Measurements from ENCODE around the gene MBD4. TPM values are rescaled to one million over a fixed set of nuclear protein-coding genes. Genes with fewer than 3 reads are reported as not detected.
A peak's percentile ranks its signal among the peaks of the same experiment; 100 is the strongest.
"Not testable (repeated sequence)": the region's sequence is repeated elsewhere in the genome, so short reads cannot be mapped to it uniquely, and the experiment has no call there.

The MBD4 gene
- total and polyA plus RNA-seq, 5 donors from 2014 or later = 37.0 to 46.7 (median 43.6) TPM

DNA sequence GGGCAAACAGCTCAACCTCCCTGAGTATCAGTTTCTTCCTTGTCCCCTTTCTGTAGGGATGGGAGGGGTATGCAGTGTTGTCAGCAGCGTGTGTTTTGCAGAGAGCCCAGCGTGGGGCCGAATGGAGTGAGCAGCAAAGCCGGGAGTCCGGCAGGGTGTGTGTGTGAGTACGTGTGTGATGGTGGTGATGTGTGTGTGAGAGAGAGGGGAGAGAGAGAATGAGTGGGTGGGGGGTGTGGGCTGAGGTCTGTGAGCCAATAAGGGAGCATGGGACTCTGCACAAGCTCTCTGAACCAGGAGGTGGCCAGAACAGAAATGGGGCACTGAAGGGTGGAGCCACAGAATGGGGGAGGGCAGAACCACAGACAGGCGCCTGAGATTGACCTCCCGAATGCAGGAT is 44.1 kb upstream of the MBD4 start:
- Mint-ChIP-seq H3K36me3 (peaks cover 40% of the 10 kb centered on the region), H3K9me3 (no peaks in the 10 kb centered on the region), H3K4me1 (peaks cover 6 to 26% (median 10%) of the 10 kb centered on the region in 4 donors), H3K4me3 (no peak overlapping the region), H3K27me3 (no peaks in the 10 kb centered on the region), H3K27ac (no peak overlapping the region)
- H3K36me3 ChIP-seq (ENCODE audit: control insufficient read depth, insufficient read depth, low read length) = peaks cover 3% of the 10 kb centered on the region
- no peak for ATAC-seq (ENCODE audit: low read depth in 2 of 2)
- no peaks in the 10 kb centered on the region for H3K27me3 ChIP-seq (ENCODE audit: control insufficient read depth, insufficient read depth, low read length)
- peaks cover 18% of the 10 kb centered on the region for H3K4me1 ChIP-seq (ENCODE audit: control insufficient read depth, insufficient read depth, low read length, poor library complexity, severe bottlenecking)
- H3K4me3 ChIP-seq (ENCODE audit: low read depth, low read length) = no peak overlapping the region
- no peak overlapping the region for H3K27ac ChIP-seq (ENCODE audit: insufficient read depth, low read length, poor library complexity, severe bottlenecking)
- DNase-seq = no peak
- no peaks in the 10 kb centered on the region for H3K9me3 ChIP-seq (ENCODE audit: control insufficient read depth in 2 of 2, low read length in 2 of 2)

DNA sequence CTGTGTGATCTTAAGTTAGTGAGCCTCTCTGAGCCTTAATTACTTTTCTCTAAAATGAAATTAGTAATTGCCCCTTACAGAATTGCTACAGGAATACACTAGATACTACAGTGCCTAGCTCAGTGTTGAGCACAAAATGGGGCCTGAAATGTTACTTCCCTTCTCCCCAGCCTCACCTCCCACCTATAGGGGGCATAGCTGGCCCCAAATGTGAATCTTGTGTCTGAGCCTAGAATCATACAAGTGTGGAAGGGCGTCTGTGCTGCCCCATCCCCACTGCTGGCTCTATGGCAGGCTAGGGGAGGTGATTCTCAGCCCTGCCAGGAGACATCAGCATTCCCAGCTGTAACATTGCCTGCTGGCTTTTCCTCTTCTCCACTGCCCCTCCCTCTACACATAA is 43.0 kb upstream of the MBD4 start:
- Mint-ChIP-seq H3K36me3 (peaks cover 42% of the 10 kb centered on the region), H3K27me3 (no peaks in the 10 kb centered on the region), H3K4me3 (no peak overlapping the region), H3K4me1 (peaks cover 6 to 26% (median 10%) of the 10 kb centered on the region in 4 donors), H3K27ac (peak overlapping the region in 2 of 3 donors; percentile 98 to 99), H3K9me3 (no peaks in the 10 kb centered on the region)
- H3K4me1 ChIP-seq (ENCODE audit: control insufficient read depth, insufficient read depth, low read length, poor library complexity, severe bottlenecking) = peaks cover 18% of the 10 kb centered on the region
- no peaks in the 10 kb centered on the region for H3K27me3 ChIP-seq (ENCODE audit: control insufficient read depth, insufficient read depth, low read length)
- no peak overlapping the region for H3K4me3 ChIP-seq (ENCODE audit: low read depth, low read length)
- H3K27ac ChIP-seq (ENCODE audit: insufficient read depth, low read length, poor library complexity, severe bottlenecking) = peak overlapping the region; percentile 71
- peaks cover 3% of the 10 kb centered on the region for H3K36me3 ChIP-seq (ENCODE audit: control insufficient read depth, insufficient read depth, low read length)
- ATAC-seq (ENCODE audit: low read depth in 2 of 2) (no peak), DNase-seq (no peak)
- no peaks in the 10 kb centered on the region for H3K9me3 ChIP-seq (ENCODE audit: control insufficient read depth in 2 of 2, low read length in 2 of 2)

DNA sequence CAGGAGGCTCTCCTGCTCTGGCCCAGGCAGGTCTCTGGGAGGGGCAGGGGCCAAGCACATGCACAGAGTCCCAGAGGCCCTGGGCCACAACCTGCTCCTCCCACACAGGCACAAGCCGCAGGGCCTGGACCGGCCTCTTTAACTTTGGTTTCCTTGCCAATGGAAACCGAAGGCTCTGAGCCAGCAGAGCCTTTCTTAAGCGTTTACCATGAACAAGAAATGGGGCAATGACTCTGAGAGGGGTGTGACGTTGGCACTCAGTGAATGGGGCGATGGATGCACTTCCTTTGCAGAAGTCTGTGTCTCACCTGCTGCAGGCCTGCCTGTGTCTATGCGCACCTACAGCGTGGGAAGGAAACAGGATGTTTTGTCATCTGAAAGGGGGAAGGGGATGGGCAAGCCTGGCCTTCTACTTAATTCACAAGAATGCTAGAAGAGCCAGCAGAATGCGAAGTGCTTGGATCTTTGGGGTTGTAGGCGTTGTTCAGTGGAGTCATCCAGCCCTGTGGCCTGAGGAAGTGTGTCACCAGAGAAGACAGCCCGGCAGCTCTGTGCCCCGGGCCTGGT is 42.1 kb upstream of the MBD4 start:
- no peaks in the 10 kb centered on the region for H3K9me3 Mint-ChIP-seq
- ATAC-seq (ENCODE audit: low read depth in 2 of 2) (peak; percentile 98 to 99), DNase-seq (peak; percentile 27 to 87 (median 82))
- no peaks in the 10 kb centered on the region for H3K27me3 Mint-ChIP-seq
- H3K27ac ChIP-seq (ENCODE audit: insufficient read depth, low read length, poor library complexity, severe bottlenecking) = peak overlapping the region; percentile 71
- H3K36me3 ChIP-seq (ENCODE audit: control insufficient read depth, insufficient read depth, low read length) = peaks cover 8% of the 10 kb centered on the region
- H3K27me3 ChIP-seq (ENCODE audit: control insufficient read depth, insufficient read depth, low read length) = no peaks in the 10 kb centered on the region
- H3K36me3 Mint-ChIP-seq = peaks cover 46% of the 10 kb centered on the region
- no peaks in the 10 kb centered on the region for H3K9me3 ChIP-seq (ENCODE audit: control insufficient read depth in 2 of 2, low read length in 2 of 2)
- peaks cover 6 to 26% (median 10%) of the 10 kb centered on the region in 4 donors for H3K4me1 Mint-ChIP-seq
- H3K4me3 ChIP-seq (ENCODE audit: low read depth, low read length) = peak overlapping the region; percentile 7
- peaks cover 18% of the 10 kb centered on the region for H3K4me1 ChIP-seq (ENCODE audit: control insufficient read depth, insufficient read depth, low read length, poor library complexity, severe bottlenecking)
- peak overlapping the region; percentile 33 to 99 (median 98) for H3K27ac Mint-ChIP-seq
- H3K4me3 Mint-ChIP-seq = peak overlapping the region in 3 of 4 donors; percentile 4 to 76 (median 67)

DNA sequence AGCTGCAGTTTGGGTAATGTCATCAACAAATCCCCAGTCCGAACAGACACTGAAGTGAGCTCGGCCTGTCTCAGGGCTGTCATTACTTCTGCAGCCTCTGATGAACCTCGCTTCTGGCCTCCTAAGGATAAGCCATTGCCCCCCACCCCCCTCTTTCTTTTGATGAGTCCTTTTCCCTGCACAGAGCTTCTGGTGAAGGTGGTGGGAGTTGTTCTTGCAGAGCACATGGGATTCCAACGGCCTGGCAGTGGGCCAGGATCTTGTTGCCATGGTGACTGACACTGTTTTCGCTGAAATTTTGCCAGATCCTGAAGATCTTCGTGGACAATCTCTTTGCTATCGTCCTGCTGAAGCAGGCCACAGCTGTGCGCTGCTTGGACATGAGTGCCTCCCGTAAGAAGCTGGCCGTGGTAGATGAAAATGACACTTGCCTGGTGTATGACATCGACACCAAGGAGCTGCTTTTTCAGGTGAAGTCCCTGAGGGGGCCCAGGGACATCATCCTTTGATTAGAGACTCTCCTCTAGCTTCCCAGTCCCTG is 41.5 kb upstream of the MBD4 start:
- peaks cover 11% of the 10 kb centered on the region for H3K36me3 ChIP-seq (ENCODE audit: control insufficient read depth, insufficient read depth, low read length)
- peak overlapping the region in 1 of 4 donors; percentile 76 for H3K4me3 Mint-ChIP-seq
- H3K36me3 Mint-ChIP-seq = peaks cover 48% of the 10 kb centered on the region

DNA sequence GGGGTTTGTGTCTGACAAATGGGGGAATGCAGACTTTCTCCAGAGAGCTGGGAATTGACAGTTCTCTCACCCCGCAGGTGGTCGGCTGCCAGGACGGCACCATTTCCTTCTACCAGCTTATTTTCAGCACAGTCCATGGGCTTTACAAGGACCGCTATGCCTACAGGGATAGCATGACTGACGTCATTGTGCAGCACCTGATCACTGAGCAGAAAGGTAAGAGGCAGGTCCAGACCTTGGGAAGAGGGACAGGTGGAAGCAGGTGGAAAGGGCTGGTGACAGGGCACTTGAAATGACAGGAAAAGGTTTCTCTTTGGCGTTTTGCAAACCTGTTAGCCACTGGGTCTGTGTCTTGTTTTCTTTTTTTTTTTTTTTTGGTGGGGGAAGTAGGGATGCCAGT is 36.8 kb upstream of the MBD4 start:
- Mint-ChIP-seq H3K27ac (peak overlapping the region in 2 of 3 donors; percentile 62), H3K9me3 (no peaks in the 10 kb centered on the region), H3K27me3 (no peaks in the 10 kb centered on the region), H3K4me3 (no peak overlapping the region), H3K4me1 (peaks cover under 1 to 12% (median 3%) of the 10 kb centered on the region in 4 donors), H3K36me3 (peaks cover 38% of the 10 kb centered on the region)
- no peak overlapping the region for H3K27ac ChIP-seq (ENCODE audit: insufficient read depth, low read length, poor library complexity, severe bottlenecking)
- H3K4me1 ChIP-seq (ENCODE audit: control insufficient read depth, insufficient read depth, low read length, poor library complexity, severe bottlenecking) = peaks cover 5% of the 10 kb centered on the region
- ATAC-seq (ENCODE audit: low read depth in 2 of 2) (no peak), DNase-seq (no peak)
- H3K27me3 ChIP-seq (ENCODE audit: control insufficient read depth, insufficient read depth, low read length) = no peaks in the 10 kb centered on the region
- H3K36me3 ChIP-seq (ENCODE audit: control insufficient read depth, insufficient read depth, low read length) = peaks cover 8% of the 10 kb centered on the region
- no peak overlapping the region for H3K4me3 ChIP-seq (ENCODE audit: low read depth, low read length)
- H3K9me3 ChIP-seq (ENCODE audit: control insufficient read depth in 2 of 2, low read length in 2 of 2) = no peaks in the 10 kb centered on the region

More for the DNA sequence above, 41.5 kb upstream of the MBD4 start:
- not testable (repeated sequence) for H3K4me3 ChIP-seq (ENCODE audit: low read depth, low read length); ATAC-seq (ENCODE audit: low read depth in 2 of 2); H3K9me3 Mint-ChIP-seq; H3K27me3 ChIP-seq (ENCODE audit: control insufficient read depth, insufficient read depth, low read length); H3K27me3 Mint-ChIP-seq; DNase-seq; H3K9me3 ChIP-seq (ENCODE audit: control insufficient read depth in 2 of 2, low read length in 2 of 2)
- Histone ChIP-seq H3K4me1 (ENCODE audit: control insufficient read depth, insufficient read depth, low read length, poor library complexity, severe bottlenecking) (peaks cover 18% of the 10 kb centered on the region), H3K27ac (ENCODE audit: insufficient read depth, low read length, poor library complexity, severe bottlenecking) (peak overlapping the region; percentile 71)
- Mint-ChIP-seq H3K27ac (peak overlapping the region; percentile 39 to 99 (median 98)), H3K4me1 (peaks cover 6 to 26% (median 10%) of the 10 kb centered on the region in 4 donors)

DNA sequence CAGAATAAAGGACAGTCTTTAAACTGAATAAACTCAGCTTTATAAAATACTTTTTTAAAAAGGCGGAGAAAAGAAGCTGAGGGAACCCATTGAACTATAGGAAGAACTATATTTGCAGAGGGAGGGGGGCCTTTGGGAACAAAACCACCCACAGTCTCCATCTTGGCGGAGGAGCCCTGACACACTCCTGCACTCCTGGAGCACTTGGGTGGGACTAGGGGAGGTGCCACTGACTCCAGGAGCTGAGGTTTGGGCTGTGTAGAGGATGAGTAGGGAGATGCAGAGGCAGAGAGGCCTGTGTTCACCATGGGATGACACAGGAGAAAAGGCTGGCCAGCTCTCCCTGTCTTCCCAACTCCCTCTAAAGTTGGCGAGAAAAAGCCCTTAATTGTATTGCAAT is 36.1 kb upstream of the MBD4 start:
- H3K9me3 ChIP-seq (ENCODE audit: control insufficient read depth in 2 of 2, low read length in 2 of 2) = no peaks in the 10 kb centered on the region
- ATAC-seq (ENCODE audit: low read depth in 2 of 2) (no peak), DNase-seq (no peak)
- Mint-ChIP-seq H3K4me3 (no peak overlapping the region), H3K9me3 (no peaks in the 10 kb centered on the region), H3K27me3 (no peaks in the 10 kb centered on the region), H3K4me1 (peaks cover 0 to 7% (median 1%) of the 10 kb centered on the region in 4 donors), H3K27ac (peak overlapping the region in 2 of 3 donors; percentile 62), H3K36me3 (peaks cover 41% of the 10 kb centered on the region)
- no peaks in the 10 kb centered on the region for H3K4me1 ChIP-seq (ENCODE audit: control insufficient read depth, insufficient read depth, low read length, poor library complexity, severe bottlenecking)
- H3K4me3 ChIP-seq (ENCODE audit: low read depth, low read length) = no peak overlapping the region
- peaks cover 12% of the 10 kb centered on the region for H3K36me3 ChIP-seq (ENCODE audit: control insufficient read depth, insufficient read depth, low read length)
- H3K27ac ChIP-seq (ENCODE audit: insufficient read depth, low read length, poor library complexity, severe bottlenecking) = no peak overlapping the region
- H3K27me3 ChIP-seq (ENCODE audit: control insufficient read depth, insufficient read depth, low read length) = no peaks in the 10 kb centered on the region

DNA sequence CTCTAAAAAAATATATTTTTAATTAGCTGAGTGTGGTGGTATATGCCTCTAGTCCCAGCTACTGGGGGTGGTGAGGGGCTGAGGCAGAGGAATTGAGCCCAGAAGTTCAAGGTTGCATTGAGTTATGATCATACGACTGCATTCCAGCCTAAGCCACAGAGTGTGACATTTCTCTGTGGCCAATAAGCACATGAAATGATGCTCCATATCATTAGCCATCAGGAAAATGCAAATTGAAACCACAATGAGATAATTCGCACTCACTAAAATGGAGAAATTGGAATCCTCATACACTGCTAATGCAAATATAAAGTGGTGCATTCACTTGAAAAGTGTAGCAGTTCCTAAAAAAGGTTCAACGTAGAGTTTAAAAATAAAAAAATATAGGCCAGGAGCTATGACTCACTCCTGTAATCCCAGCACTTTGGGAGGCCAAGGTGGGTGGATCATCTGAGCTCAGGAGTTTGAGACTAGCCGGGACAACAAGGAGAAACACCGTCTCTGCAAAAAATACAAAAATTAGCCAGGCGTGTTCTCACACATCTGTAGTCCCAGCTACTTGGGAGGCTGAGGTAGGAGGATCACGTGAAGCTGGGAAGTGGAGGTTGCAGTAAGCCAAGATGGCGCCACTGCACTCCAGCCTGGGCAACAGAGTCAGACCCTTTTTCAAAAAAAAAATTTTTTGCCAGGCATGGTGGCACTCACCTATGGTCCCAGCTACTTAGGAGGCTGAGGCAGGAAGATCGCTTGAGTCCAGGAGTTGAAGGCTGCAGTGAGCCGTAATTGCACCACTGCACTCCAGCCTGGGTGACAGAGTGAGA is 35.4 kb upstream of the MBD4 start:
- peaks cover 0 to 5% (median 2%) of the 10 kb centered on the region in 4 donors for H3K4me1 Mint-ChIP-seq
- Histone ChIP-seq H3K4me3 (ENCODE audit: low read depth, low read length) (no peak overlapping the region), H3K4me1 (ENCODE audit: control insufficient read depth, insufficient read depth, low read length, poor library complexity, severe bottlenecking) (no peaks in the 10 kb centered on the region), H3K9me3 (ENCODE audit: control insufficient read depth in 2 of 2, low read length in 2 of 2) (no peaks in the 10 kb centered on the region), H3K36me3 (ENCODE audit: control insufficient read depth, insufficient read depth, low read length) (peaks cover 12% of the 10 kb centered on the region), H3K27ac (ENCODE audit: insufficient read depth, low read length, poor library complexity, severe bottlenecking) (no peak overlapping the region), H3K27me3 (ENCODE audit: control insufficient read depth, insufficient read depth, low read length) (no peaks in the 10 kb centered on the region)
- no peaks in the 10 kb centered on the region for H3K27me3 Mint-ChIP-seq
- DNase-seq (no peak), ATAC-seq (ENCODE audit: low read depth in 2 of 2) (no peak)
- H3K9me3 Mint-ChIP-seq = no peaks in the 10 kb centered on the region
- H3K36me3 Mint-ChIP-seq = peaks cover 40% of the 10 kb centered on the region
- peak overlapping the region in 1 of 3 donors; percentile 20 for H3K27ac Mint-ChIP-seq
- no peak overlapping the region for H3K4me3 Mint-ChIP-seq

Data from CD4-positive, CD25-positive, alpha-beta regulatory T cell (primary cell).